Left cardiac atrium (tissue), 4 donors: ENCODE measurements around the gene CA12. TPM values are rescaled to one million over a fixed set of nuclear protein-coding genes. Genes with fewer than 3 reads are reported as not detected.

Experiments used
- ATAC-seq, 2 donors: fragments of 200-7000 bp; cut with Tn5 transposase; one replicate each; pipeline ENCODE4 v1.9.1; 2020; ENCODE audit warnings: mild to moderate bottlenecking in 2 of 2, moderate library complexity in 2 of 2
- DNase-seq: peaks from one replicate; pipeline ENCODE4 v3.0.0-alpha.2; 2020
- intact Hi-C, 2 donors: fragments of 100-400 bp; cut with DNase I; formaldehyde crosslinking; loops; one replicate each; pipeline versions ENCODE4 v1.14.1 to v1.15.1; 2022 to 2023
- total RNA-seq, 2 donors: library from RNA; stranded (reverse); fragmentation: NEBNext Ultra II Directional; extraction: Animal tissue kit (Norgen Biotek cat#: 25700); gene quantifications; one replicate each; pipeline ENCODE4 v1.2.1, GENCODE V29; 2021
- donor health status: DM: no; HTN: yes; CAD: no.
- donor health status: DM: no; HTN: yes; CAD: no; lungs with severe emphysema.
- donor health status: DM: yes; HTN: yes; CAD: no.
- donor health status: Dilated cardiomyopathy.

Gene CA12
- total RNA-seq, 2 donors from 2014 or later = 2.3 to 5.4 TPM

- intact Hi-C loops = no loop called here
- no peak for ATAC-seq
- DNase-seq = no peak
Observed at GRCh38 chr15:63365273-63365680, 16.4 kb downstream of the CA12 start.

- intact Hi-C loops = no loop called here
- peak in 1 of 2 donors; percentile 32 for ATAC-seq
- no peak for DNase-seq
Observed at GRCh38 chr15:63364399-63365272, 17.0 kb downstream of the CA12 start.

DNA sequence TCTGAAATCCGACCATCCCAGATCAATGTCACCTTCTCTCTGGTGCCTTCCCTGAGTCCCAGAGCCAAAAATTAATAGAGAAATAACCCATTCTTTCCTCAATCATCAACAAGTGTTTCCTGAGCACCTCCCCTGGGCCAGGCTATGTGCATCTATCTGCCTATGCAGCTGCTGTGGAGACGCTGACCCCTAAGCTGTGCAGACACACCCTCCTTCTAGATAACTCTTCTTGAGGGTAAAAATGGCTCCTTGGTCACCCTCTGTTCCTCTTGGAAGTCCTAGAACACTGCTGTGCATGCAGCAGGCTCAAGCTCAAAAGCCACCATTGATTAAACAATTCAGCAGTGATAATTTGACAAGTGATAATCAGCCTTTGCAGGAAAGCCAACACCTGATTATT lies 18.4 kb downstream of the CA12 start:
- intact Hi-C loops = no loop called here
- no peak for DNase-seq

GRCh38 chr15:63362885-63363284 lies 18.8 kb downstream of the CA12 start:
- ATAC-seq (no peak), DNase-seq (no peak)
- intact Hi-C loops = no loop called here

More for the DNA sequence above, 18.4 kb downstream of the CA12 start:
- no peak for ATAC-seq

GRCh38 chr15:63362196-63362595 lies 19.4 kb downstream of the CA12 start:
- DNase-seq (peak; percentile 63), ATAC-seq (peak; percentile 77 to 81)
- intact Hi-C loops = no loop called here

GRCh38 chr15:63360170-63360569 lies 21.5 kb downstream of the CA12 start:
- DNase-seq (no peak), ATAC-seq (no peak)
- intact Hi-C loops = no loop called here

DNA sequence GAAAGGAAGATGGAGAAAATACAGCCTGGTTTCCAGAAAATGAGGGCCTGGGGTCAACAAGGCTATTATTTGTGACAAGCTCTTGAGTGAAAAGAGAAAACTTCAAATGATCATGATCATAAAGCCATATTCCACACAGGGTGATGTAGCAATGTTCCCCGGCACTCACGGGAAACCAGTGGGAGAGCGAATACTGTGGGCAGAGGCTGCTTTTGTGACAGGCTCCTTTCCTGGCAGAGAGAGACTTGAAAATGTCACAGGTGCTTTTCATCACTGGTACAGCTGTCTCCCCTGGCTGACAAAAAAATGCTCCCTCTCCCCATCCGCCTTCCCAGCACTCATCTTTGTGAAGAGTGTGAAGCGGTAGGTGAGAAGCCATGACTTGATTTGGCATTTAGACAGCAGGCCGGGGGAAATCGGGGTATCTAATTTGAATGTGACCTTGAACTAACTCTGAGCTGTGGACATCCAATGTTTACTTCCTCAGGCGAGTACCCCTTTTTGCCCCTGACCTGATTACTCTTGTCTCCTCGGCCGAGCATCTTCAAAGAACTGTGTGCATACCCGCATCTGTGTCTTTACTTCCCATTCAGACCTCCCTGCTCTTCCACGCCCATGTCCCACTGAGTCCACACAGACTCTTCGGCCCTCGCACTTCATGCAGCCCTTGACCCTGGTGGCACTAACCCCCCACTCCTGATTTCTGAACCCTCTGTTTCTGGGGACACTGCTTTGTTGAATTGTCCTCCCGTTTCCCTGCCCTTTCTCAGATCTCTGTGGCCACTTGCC lies 23.2 kb downstream of the CA12 start:
- intact Hi-C loops = no loop called here
- ATAC-seq (no peak), DNase-seq (no peak)

DNA sequence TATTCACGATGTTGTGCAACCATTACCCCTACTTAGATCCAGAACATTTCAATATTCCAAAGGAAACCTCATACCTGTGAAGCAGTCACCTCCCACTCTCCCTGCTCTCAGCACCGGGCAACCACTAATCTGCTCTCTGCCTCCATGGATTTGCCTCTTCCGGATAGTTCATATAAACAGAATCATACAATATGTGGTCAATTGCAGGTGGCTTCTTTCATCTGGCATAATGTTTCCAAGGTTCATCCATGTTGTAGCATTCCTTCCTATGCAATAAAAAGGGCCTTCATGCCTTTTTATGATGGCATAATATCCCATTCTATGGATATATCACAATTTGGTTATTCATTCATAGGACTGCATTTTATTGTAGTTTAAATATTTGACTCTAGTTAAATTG lies 23.9 kb downstream of the CA12 start:
- DNase-seq = no peak
- intact Hi-C loops = no loop called here
- ATAC-seq = no peak

DNA sequence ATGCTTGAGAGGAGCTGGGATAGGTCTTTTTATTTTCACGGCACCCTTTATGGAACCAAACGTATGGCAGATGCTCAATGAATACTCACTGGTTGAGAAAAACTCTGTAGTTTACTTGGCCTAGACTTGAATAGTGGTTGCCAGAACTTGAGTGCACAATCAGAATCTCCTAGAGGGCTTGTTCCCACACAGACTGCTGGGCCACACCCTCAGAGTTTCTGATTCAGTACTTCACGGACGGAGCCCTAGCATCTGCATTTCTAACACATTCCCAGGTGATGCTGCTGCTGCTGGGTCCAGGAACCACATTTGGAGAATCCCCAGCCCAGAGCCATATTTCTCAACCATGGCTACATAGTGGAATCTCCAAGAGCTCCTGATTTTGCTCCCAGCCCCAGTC lies 24.6 kb downstream of the CA12 start:
- intact Hi-C loops = no loop called here
- peak in 1 of 2 donors; percentile 29 for ATAC-seq
- no peak for DNase-seq

GRCh38 chr15:63354821-63355650 lies 26.6 kb downstream of the CA12 start:
- DNase-seq = no peak
- intact Hi-C loops = no loop called here
- no peak for ATAC-seq

DNA sequence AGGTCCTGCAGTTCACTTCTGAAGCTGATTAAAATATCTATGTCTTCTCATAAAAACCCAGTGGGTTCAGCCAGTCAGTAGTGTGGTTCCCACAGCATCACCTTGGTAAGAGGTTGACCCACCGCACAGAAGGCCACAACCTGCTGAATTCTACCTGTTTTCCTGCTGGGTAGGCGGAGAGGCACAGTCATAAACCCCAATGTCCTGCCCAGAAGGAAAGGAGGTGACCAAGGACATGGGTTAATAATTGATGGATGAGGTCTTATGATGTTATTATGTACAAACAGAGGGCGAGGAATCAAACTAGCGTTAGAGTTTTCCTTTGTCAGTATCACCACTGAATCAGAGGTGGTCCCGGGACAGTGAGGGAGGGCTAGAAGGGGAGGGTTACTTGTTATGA lies 27.8 kb downstream of the CA12 start:
- intact Hi-C loops = no loop called here
- DNase-seq (no peak), ATAC-seq (no peak)

GRCh38 chr15:63353261-63353660 lies 28.4 kb downstream of the CA12 start:
- intact Hi-C loops = no loop called here
- ATAC-seq (no peak), DNase-seq (no peak)

DNA sequence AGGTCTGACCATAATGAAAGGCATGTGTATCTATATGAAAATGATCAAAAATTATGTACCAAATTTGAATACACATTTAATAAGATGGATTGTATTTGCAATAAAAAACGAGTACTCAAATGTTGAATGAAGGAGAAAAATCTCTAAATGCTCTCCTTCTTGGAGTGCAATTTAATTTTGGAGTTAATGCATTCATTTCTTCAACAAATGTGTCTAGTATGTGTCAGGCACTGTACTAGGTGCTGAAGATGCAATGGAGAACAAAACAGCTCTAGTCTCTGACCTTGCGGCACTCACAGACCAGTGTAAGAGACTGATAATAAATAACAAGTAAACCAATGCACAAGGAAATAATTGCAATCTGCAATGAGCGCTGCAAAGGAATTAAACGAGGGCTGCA lies 28.8 kb downstream of the CA12 start:
- no peak for ATAC-seq
- intact Hi-C loops = no loop called here
- DNase-seq = no peak

GRCh38 chr15:63351170-63351569 lies 30.5 kb downstream of the CA12 start:
- intact Hi-C loops = no loop called here
- DNase-seq (no peak), ATAC-seq (no peak)

DNA sequence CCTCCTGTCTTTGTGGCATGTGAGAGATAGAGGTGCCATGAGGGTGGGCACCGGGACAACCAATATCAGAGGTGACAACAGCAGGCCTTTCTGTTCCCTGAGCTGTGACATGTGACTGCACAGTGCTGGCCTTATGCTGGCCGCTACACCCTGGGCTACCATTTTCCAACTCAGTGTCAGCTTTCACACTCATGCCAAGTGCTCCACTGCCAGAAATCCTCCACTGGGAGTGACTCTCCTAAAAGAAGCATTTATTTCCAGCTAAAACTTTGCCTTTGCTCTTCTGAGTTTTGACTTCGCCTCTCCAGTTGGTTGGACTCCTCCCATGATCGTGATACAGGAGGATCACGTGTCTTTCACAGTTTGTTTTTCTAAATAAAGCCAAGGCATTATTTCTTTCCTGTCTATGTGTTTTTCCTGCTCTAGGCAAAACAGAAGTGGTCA lies 31.4 kb downstream of the CA12 start:
- intact Hi-C loops = no loop called here
- ATAC-seq (peak; percentile 68 to 88), DNase-seq (peak; percentile 54)

GRCh38 chr15:63349621-63350020 lies 32.0 kb downstream of the CA12 start:
- no peak for ATAC-seq
- intact Hi-C loops = no loop called here
- no peak for DNase-seq

DNA sequence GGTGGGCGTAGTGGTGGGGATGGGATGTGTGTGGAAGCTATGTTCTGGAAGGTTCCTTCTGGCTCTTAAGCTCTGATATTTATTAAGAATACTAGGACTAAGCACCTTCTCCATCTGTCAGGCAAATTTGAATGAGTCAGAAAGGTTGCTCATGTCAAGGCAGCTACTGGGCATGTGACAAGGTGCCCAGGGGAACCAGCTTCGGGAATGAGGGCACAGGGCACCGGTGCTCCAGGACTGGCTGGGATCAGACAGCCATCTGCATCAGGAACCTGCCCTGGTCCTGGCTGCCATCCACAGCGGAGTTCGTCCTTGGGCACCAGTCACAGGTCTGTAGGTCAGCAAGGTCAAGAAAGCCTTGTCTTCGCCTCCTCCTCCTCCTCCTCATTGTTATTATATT lies 32.5 kb downstream of the CA12 start:
- intact Hi-C loops = no loop called here
- DNase-seq (no peak), ATAC-seq (peak; percentile 9 to 54)

- intact Hi-C loops = no loop called here
- DNase-seq = peak; percentile 54
- peak; percentile 63 to 85 for ATAC-seq
Observed at GRCh38 chr15:63348392-63348791, 33.3 kb downstream of the CA12 start.

DNA sequence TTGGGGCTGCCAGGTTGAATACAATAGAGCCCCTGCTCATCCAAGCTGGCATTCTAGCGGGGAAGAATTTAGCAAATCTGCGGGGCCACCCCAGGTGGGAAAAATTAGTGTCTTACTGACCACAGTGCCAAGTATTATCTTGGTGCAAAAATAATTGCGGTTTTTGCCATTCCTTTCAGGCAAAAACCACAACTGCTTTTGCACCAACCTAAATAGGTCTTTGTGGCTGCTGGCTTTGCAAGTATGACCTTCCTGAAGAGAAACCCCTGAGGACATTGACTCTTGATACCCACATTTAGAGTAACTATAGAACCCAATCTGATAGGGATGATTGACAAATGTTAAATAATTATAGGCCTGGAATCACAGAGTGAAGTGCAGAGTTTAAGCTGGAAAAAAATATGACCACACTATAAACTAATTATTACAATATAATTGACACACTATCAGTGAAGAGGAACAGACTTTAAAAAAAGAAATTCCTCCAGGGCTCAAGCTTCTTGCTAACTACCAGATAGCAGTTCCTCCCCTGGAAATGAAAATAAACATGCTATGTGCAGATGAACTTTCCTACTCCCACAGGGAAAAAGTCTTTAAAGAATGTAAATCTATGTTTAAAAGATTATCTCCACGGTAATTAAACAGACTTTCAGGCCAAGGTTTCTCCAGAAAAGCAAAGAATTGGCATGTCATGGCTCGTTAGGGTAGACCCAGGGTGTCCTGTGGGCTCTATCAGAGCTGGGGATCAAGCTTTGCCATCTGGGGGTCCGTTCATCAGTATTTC lies 34.4 kb downstream of the CA12 start:
- intact Hi-C loops = no loop called here
- ATAC-seq (peak in 1 of 2 donors; percentile 38), DNase-seq (no peak)
